Mucosa of stomach (tissue), 1 donor: ENCODE measurements around the gene CXXC4.

Experiments used
- H3K27me3 ChIP-seq: one replicate; pipeline ENCODE4 v1.7.0; 2013; ENCODE audit warnings: mild to moderate bottlenecking, low read length; ENCODE audit not compliant: control insufficient read depth, insufficient read depth
- H3K36me3 ChIP-seq: one replicate; pipeline ENCODE4 v1.7.0; 2013; ENCODE audit warnings: low read length; ENCODE audit not compliant: control insufficient read depth, insufficient read depth
- H3K4me1 ChIP-seq: one replicate; pipeline ENCODE4 v1.7.0; 2013; ENCODE audit warnings: mild to moderate bottlenecking, low read length; ENCODE audit not compliant: control insufficient read depth, insufficient read depth
- H3K4me3 ChIP-seq: one replicate; pipeline ENCODE4 v1.7.0; 2013; ENCODE audit warnings: low read length
- H3K9ac ChIP-seq: one replicate; pipeline ENCODE4 v1.7.0; 2013; ENCODE audit warnings: mild to moderate bottlenecking, low read length, moderate library complexity
- H3K9me3 ChIP-seq: one replicate; pipeline ENCODE4 v1.7.0; 2013; ENCODE audit warnings: mild to moderate bottlenecking, low read length, moderate library complexity; ENCODE audit not compliant: control insufficient read depth
- donor health status: Pancreatic carcinoma.

Gene CXXC4

DNA sequence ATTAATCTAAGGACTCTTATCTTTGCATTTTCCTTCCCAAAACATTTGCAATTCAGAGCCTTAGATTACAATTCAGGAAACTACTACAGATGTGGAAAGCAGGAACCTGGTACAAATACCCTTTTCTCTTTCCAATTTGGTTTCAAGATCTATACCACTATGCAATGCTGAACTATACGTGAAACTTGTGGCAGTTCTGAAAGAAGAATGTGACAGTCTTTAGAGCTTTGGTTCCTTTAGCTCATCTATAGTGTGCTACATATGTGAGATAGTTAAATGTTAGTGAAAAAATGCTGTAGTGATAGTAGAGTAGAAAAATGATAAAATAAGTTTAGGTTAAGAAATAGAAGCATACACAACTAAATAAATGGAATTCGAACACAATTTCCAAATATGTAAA, 50.0 kb downstream of the CXXC4 start:
- Histone ChIP-seq H3K9ac (no peak overlapping the region), H3K4me3 (no peak overlapping the region), H3K27me3 (no peaks in the 10 kb centered on the region), H3K9me3 (no peaks in the 10 kb centered on the region), H3K36me3 (no peaks in the 10 kb centered on the region), H3K4me1 (no peaks in the 10 kb centered on the region)

DNA sequence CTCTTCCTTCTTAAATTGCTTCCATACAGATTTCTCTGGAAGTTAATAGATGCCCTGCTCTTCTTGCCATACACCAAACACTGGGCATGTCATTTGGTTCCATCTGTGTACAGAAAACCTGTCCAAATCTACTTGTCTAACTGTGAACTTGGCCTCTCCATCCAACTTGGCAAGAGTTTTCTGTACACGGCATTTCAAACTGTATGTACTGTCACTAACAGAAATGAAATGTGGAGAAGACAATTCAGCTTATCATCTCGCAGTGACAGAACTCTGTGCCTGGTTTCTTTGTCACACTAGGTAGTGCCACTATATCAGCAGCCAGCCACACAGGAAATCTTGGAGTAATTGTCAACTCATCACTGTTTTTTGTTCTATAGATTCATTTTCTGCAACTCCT, 58.2 kb downstream of the CXXC4 start:
- Histone ChIP-seq H3K36me3 (no peaks in the 10 kb centered on the region), H3K27me3 (no peaks in the 10 kb centered on the region)

DNA sequence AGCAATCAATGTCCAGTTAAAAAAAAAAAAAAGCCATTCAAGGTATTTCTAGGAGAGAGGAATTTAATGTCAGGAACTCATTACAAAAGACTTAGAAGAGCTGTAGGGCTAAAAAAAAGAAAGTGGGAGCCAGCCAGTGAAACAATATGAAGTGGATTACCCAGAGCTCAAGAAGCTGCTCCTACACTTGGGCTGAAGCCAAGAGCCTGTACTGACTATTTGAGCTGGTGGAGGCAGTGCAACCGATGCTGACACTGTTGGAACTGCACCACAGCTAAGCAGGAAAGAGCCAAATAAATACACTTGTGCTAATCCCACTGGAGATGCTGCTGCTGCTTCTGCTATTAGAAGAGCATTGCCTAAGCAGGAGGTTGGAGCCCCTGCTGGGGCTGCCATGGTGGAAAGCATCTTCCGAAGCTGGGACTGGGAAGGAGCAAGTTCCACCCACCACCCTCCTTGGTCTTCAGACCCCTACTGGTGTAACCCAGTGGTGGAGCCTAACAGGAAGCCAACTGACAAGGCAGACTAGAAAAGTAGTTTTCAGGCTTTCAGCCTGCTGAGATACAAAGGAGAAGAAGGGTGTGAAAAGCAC, 65.4 kb downstream of the CXXC4 start:
- H3K9me3 ChIP-seq: no peaks in the 10 kb centered on the region
- H3K4me3 ChIP-seq: no peak overlapping the region
- no peaks in the 10 kb centered on the region for H3K27me3 ChIP-seq
- no peak overlapping the region for H3K9ac ChIP-seq
- no peaks in the 10 kb centered on the region for H3K4me1 ChIP-seq
- no peaks in the 10 kb centered on the region for H3K36me3 ChIP-seq

More for the DNA sequence above, 58.2 kb downstream of the CXXC4 start:
- Histone ChIP-seq H3K9ac (no peak overlapping the region), H3K4me1 (no peaks in the 10 kb centered on the region), H3K4me3 (no peak overlapping the region), H3K9me3 (no peaks in the 10 kb centered on the region)

DNA sequence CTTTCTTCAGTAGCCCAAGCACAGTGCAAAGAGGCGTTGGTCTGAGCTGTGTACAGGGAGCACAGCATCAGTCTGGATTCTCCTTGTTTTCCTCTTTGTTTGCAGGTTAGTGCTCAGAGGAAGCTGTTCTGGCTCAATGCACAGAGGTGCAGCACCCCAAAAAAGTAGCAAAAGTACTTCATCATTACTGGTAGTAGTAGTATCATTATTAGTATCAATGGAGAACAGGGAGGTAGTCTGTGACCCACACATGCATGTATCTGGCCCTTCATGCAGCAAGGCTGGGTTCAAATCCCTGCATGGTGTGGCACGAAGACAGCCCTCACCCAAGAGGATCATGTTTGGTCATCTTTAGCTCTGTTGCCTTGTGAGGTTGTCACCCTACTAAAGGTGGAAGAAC, 68.7 kb downstream of the CXXC4 start:
- Histone ChIP-seq H3K36me3 (no peaks in the 10 kb centered on the region), H3K4me1 (peaks cover 11% of the 10 kb centered on the region), H3K4me3 (no peak overlapping the region), H3K27me3 (no peaks in the 10 kb centered on the region), H3K9ac (no peak overlapping the region), H3K9me3 (no peaks in the 10 kb centered on the region)

DNA sequence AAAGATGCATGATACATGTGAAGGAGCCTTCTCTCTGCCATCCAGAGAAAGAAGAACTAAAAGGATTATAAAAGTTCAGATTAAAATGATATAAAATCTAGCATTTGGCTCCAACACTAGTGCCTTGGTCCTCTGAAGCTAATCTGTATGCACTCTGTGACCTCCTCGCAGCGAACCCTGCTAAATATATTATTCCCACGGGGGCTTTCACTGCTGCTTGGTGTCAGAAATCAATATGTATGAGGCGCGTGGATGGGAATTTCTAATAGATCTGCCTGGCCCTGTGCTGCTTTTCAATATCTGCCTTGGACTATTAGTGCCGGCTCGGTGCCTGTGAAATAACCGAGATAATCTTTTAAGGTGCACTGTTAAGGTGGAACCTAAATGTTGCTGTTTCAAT, 69.7 kb downstream of the CXXC4 start:
- no peaks in the 10 kb centered on the region for H3K9me3 ChIP-seq
- peak overlapping the region; percentile 45 for H3K9ac ChIP-seq
- peak overlapping the region; percentile 40 for H3K4me3 ChIP-seq
- H3K27me3 ChIP-seq: no peaks in the 10 kb centered on the region
- H3K4me1 ChIP-seq: peaks cover 11% of the 10 kb centered on the region
- H3K36me3 ChIP-seq: no peaks in the 10 kb centered on the region

DNA sequence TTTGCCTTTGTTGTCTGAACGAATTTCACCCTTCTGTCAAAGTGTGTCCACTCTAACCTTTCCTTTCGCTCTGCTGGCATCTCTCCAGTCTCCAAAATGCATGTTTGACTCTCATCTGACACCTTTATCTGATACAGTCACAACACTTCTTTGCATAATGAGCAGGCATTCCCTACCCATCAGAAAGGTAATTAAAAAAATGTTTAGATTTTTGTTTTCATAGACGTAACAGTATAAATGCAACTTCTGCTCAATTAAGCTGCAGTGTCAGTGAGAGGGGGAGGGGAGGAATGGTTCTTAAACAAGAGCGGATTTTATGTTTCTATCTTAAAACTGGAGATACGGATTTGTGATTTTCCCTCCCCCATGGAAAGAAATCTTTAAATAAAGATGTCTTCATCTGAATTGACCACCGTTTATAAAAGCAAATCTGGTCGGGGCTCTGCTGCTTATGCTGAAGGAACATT, 70.2 kb downstream of the CXXC4 start:
- H3K36me3 ChIP-seq: no peaks in the 10 kb centered on the region
- no peaks in the 10 kb centered on the region for H3K9me3 ChIP-seq
- H3K4me1 ChIP-seq: peaks cover 11% of the 10 kb centered on the region
- no peaks in the 10 kb centered on the region for H3K27me3 ChIP-seq
- H3K4me3 ChIP-seq: peak overlapping the region; percentile 40
- no peak overlapping the region for H3K9ac ChIP-seq

DNA sequence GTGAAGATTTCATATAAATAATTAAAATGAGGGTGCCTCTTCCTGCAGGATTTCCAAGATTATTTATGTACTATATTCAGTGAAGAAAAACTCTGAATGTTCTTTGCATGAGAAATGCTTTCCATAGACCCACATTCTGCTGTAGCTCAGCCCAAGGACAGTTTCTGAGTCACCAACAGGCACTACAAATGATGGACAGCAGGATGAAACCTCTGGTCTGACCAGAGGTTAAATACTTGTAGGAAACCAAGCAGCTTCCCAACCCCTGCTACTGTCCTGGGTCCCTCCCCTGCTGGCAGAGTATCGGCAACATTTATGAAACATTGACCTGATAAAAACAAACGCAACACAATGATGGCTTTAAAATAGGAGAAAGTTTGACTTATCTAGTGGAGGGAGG, 73.1 kb downstream of the CXXC4 start:
- Histone ChIP-seq H3K36me3 (no peaks in the 10 kb centered on the region), H3K4me3 (no peak overlapping the region), H3K4me1 (peaks cover 21% of the 10 kb centered on the region), H3K27me3 (no peaks in the 10 kb centered on the region), H3K9ac (no peak overlapping the region), H3K9me3 (no peaks in the 10 kb centered on the region)

DNA sequence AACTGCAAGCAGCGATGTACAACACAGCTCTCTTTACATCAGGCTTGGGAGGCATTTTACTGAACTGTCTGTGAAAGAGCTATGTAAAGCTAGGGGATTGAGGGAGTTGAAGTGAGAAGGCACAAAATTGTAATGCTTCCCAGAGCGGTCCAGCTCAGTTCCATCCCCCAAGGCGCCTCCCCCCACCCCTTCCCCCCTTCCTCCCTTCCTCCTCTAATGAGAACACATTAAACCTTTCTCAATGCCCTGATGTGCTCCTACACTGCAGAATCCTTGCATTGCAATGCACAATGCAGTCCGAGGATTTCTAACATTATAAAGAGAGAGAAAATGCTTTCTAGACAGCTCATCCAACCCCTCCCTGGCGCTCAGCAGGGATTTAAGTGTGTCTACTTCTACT, 73.9 kb downstream of the CXXC4 start:
- H3K4me3 ChIP-seq: no peak overlapping the region
- H3K36me3 ChIP-seq: no peaks in the 10 kb centered on the region

More for the DNA sequence above, 73.9 kb downstream of the CXXC4 start:
- Histone ChIP-seq H3K27me3 (no peaks in the 10 kb centered on the region), H3K4me1 (peaks cover 25% of the 10 kb centered on the region), H3K9ac (no peak overlapping the region), H3K9me3 (no peaks in the 10 kb centered on the region)
